ENCODE measurements around the gene MICAL2.
A peak's percentile ranks its signal among the peaks of the same experiment; 100 is the strongest.

MICAL2 gene

DNA sequence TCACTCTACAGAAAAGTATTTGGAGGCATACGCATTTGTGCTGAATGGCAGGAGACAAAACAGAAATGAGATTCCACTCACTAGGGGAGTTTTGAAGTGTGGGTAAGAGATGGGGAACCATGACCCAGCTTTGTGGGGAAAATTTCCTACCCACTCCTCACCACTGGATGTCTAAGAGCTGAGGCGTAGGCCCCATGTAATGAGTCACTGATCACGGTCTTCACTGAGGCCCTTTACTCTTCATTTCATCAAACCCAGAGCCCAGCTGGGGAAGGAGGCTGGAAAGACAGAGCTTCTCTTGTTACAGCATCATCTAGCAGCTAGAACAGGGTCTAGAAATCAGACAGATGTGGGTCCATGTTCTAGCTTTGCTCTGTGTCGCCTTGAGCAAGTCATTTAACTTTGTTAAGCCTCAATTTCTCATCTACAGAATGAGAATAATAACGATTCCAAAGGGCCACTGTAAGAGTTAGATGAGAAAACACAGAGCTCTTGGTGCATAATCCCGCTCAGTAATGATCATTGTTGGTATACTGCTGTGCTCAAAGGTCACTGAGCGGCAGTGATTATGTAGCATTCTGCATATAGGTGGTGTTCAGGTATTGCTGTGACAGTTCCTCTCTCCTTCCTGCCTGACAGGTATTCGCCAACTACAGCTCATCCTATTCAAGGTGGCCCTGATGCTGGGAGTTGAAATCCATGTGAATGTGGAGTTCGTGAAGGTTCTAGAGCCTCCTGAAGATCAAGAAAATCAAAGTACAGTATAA, 97.2 kb downstream of the MICAL2 start:
- peak; percentile 55 for DNase-seq
- in situ Hi-C loops (cut with HindIII; ENCODE audit: low pct_ligation_motif_present, low pct_unique_long_range_greater_than_20kb, low sequenced_read_pairs) = no loop called here

DNA sequence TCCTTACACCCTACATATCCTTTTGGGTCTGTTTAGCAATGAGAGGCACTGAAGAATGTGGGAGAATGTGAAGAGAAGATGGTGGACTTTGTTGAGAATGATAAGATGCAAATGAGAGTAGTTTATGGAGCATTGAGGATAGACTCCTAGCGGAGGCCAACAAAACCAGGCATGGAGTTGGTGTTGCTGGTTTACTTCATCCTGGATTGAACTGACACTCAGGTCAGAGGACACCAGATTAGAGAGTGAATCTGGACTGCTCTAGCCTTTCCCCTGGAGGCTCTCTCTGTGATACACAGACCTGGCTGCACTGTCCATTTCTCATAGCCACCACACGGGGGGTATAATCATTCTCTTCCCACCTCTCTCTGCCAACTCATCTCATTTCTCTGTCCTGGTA, 98.7 kb downstream of the MICAL2 start:
- no peak for DNase-seq
- in situ Hi-C loops (cut with HindIII; ENCODE audit: low pct_ligation_motif_present, low pct_unique_long_range_greater_than_20kb, low sequenced_read_pairs) = no loop called here

DNA sequence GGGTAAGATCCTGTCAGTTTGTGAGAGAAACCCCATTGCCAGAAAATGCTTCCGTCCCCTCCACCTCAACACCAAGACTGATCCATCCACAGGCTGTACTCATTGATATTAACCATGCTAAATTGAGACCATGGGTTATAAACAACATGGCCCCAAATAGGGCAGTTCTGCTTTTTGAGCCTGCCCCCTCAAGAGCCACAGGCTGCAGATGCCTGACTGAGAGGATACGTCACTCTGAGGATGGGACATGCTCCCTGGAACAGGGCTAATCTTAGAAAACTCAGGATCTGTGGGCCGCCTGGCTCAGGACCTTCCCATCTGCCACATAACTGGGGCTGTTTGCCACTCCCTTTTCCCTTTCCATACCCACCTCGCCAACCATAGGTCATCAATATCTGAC, 99.8 kb downstream of the MICAL2 start:
- in situ Hi-C loops (cut with HindIII; ENCODE audit: low pct_ligation_motif_present, low pct_unique_long_range_greater_than_20kb, low sequenced_read_pairs) = no loop called here
- DNase-seq = no peak

DNA sequence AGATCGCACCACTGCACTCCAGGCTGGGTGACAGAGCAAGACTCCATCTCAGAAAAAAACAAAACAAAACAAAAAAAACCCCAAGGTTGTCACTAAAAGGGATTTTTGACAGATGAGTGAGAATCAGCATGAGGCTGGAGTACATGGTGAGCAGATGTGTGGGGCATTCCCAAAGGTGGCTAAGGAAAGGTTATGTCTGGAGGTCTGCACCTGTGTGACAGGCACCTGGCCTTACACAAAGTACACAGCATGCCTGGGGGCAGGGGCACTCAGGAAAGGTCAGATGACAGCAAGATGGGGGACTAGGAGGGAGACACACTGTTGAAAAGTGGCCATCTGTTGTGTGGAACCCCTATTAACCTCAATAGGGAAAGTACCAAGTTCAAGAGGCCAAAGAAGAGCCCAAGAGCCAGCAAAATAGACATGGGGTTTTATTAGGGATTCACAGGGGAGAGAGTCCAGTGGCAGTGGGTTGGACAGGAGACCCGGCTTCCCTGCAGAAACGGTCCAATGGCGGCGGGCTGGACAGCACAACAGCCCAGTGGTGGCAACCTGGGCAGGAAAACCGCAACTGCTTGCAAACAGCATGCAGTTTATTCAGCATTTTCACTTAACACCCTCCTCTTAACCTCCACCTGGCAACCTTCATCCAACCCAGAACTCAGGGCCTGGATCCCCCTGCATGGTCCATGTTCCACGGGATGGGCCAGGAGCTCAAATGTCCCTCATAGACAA, 101.1 kb downstream of the MICAL2 start:
- in situ Hi-C loops (cut with HindIII; ENCODE audit: low pct_ligation_motif_present, low pct_unique_long_range_greater_than_20kb, low sequenced_read_pairs) = no loop called here
- no peak for DNase-seq

DNA sequence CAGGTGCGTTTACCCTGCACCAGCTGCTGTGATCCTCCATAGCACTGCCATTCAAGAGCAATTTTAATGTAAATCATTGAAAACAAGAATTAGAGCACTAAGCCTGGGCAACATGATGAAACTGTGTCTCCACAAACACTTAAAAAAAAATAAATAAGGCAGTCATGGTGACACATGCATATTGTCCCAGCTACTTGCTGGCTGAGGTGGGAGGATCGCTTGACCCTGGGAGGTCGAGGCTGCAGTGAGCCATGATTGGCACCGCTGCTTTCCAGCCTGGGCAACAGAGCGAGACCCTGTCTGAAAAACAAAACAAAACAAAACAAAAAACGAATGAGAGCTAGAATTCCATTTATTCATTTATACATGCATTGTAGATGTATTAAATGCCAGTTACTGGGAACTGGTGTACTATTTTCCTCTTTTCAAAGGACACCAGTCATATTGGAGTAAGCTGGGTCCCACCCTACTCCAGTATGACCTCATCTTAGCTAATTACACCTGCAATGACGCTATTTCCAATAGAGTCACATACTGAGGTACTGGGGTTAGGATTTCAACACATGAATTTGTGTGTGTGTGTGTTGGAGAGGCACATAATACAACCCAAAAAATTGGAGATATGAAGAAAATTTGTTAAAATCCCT, 101.9 kb downstream of the MICAL2 start:
- no peak for DNase-seq
- in situ Hi-C loops (cut with HindIII; ENCODE audit: low pct_ligation_motif_present, low pct_unique_long_range_greater_than_20kb, low sequenced_read_pairs) = no loop called here

DNA sequence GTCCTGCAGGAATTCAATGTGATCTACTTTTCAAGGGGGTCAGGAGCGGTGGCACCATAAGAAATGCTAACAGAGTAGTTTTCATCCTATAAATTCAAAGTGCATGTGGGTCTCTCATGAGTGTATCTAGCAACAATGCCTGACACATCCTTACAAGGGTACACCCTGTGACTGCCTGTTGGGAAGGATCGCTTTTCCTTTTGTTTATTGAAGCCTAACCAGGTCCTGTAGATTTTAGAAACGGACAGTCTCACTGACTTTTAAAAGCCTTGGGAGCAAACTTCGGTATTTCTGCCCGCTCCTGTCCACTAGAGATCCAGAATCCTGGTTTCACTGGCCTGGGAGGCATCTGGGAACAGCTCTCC, 102.4 kb downstream of the MICAL2 start:
- DNase-seq = no peak

DNA sequence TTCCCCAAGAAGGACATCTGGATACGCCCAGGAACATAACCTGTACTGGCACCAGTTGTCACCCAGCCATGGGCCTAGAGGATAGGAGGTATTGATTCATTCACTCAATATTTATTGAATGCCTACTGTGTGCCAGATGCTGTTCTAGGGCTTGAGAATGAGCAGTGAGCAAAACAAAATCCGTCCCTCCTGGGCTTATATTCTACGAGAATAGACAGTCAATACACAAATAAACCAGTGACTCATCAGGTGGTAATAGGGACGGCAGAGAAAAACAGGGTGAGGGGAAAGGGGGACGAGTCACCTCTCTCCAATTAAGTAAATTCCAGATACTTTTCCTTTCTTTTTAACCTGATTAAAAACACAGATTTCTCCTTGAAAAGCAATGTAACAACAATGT, 103.5 kb downstream of the MICAL2 start:
- in situ Hi-C loops (cut with HindIII; ENCODE audit: low pct_ligation_motif_present, low pct_unique_long_range_greater_than_20kb, low sequenced_read_pairs) = no loop called here
- peak; percentile 5 for DNase-seq

More for the DNA sequence above, 102.4 kb downstream of the MICAL2 start:
- in situ Hi-C loops (cut with HindIII; ENCODE audit: low pct_ligation_motif_present, low pct_unique_long_range_greater_than_20kb, low sequenced_read_pairs) = no loop called here

DNA sequence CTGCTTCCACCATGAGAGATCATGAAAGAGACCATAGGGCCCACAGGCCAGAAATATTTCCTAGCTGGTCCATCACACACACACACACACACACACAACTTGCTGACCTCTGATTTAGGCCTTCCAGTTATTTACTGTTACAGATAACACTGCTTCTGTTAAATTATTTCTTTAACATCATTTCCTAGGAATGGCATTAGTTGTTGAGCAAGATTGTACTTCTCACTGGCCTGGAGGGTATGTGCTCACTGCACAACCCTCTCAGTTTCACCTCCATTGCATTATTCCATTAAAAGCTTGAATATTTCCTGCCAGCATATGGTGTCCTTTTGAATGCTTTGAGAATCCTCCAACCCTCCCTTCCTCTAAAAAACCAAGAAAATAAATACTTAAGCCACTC, 104.4 kb downstream of the MICAL2 start:
- DNase-seq = no peak
- in situ Hi-C loops (cut with HindIII; ENCODE audit: low pct_ligation_motif_present, low pct_unique_long_range_greater_than_20kb, low sequenced_read_pairs) = no loop called here

DNA sequence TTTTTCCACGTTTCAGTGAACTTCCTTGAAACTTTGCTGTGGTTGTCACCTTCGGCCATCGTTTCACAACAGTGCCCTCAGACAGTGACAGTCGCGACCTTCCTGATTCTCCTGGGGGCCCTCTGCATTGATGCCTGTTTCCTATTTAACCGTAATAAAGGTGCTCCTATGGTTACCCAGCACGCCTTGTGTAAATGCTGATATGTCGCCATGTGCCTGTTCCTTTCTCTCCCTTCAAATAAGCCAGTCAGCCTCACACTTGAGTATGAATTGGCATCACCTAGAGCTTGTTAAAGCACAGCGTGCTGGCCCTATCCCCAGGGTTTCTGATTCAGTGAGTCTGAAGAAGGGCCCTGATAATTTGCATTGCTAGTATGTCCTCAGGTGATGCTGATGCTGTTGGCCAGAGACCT, 104.8 kb downstream of the MICAL2 start:
- in situ Hi-C loops (cut with HindIII; ENCODE audit: low pct_ligation_motif_present, low pct_unique_long_range_greater_than_20kb, low sequenced_read_pairs) = no loop called here
- DNase-seq = no peak

DNA sequence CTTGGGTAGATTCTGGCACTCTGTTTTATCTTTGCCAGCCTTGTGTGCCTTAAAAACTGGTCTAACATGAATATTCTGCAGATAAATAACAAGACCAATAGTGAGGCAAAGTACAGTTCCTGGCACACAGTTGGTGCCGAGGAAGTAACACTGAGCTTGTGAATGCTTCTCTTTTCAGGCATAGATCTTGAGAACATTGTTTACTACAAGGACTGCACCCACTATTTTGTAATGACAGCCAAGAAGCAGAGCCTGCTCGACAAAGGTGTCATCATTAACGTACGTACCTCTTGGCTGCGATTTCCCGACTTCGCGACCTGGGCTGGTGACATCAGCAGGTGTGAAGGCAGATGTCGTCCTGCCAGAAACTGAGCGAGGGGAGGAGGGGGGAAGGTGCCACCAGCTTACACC, 105.7 kb downstream of the MICAL2 start:
- no peak for DNase-seq
- in situ Hi-C loops (cut with HindIII; ENCODE audit: low pct_ligation_motif_present, low pct_unique_long_range_greater_than_20kb, low sequenced_read_pairs) = no loop called here

DNA sequence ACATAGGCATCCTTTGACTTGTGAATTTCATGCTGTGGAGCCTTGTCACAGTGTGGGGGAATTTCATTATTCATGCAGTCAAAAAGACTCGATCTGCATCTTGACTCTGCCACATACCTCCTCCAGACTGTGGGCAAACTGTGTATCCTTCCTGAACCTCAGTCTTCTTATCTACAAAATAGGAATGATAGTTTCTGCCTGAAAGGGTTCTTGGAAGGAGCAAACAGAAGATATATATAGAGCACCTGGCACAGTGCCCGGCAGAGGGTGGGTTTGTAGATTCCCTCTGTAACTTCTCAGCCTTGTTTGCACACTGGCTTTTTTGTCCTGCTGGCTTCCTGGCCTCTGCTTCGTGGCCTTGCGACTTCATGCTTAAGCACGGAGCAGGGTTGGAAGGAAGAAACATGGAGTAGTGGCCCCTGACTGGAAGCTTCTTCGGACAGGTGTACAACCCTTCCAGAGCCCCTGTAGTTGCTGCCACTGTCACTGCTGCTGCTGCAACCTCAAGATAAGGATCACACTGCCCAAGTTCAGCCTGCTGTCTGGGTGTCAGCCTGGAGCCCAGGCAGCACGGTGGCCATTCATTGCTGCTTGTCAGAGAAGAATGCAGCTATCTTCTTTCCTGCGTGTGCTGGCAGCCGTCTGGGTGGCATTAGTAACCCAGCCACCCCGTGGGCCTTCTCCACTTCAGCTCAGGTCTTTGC, 106.4 kb downstream of the MICAL2 start:
- DNase-seq = no peak
- in situ Hi-C loops (cut with HindIII; ENCODE audit: low pct_ligation_motif_present, low pct_unique_long_range_greater_than_20kb, low sequenced_read_pairs) = no loop called here

DNA sequence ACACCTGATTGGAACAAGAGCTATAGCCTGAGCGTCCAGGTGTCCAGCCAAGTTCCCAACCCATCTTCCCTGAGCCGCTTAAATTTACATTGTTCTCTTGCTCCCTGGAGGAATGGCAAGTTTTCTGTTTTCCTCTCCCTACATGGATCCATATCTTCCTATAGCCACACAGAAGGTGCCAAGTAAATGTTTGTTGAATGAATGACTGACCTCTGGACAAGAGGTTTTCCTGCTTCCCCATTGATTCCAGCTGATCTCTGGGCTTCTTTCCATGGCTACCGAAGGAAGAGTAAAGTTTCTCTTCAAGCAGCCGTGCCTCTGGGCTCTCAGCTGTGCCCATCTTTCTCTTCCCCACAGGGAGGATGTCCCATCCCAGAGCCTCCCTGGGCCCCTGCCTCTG, 107.5 kb downstream of the MICAL2 start:
- in situ Hi-C loops (cut with HindIII; ENCODE audit: low pct_ligation_motif_present, low pct_unique_long_range_greater_than_20kb, low sequenced_read_pairs) = no loop called here
- no peak for DNase-seq

DNA sequence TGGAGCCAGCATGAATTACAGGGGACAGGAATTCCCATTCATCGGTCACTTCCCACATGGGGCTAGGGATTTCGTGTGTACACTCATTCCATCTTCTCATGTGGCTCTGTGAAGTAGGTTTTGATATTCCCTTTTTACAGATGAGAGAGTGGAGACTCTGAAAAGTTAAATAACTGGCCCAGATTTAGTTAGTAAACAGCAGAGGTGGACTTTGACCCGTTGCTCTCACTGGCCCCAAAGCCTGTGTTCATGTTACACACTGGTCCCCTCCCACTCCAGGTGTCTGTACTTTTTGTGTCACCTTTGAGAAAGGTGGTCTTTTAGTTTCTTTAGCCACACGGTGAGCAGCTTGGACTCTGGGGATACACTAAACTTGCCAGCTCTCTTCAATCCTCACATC, 108.5 kb downstream of the MICAL2 start:
- no peak for DNase-seq
- in situ Hi-C loops (cut with HindIII; ENCODE audit: low pct_ligation_motif_present, low pct_unique_long_range_greater_than_20kb, low sequenced_read_pairs) = no loop called here

DNA sequence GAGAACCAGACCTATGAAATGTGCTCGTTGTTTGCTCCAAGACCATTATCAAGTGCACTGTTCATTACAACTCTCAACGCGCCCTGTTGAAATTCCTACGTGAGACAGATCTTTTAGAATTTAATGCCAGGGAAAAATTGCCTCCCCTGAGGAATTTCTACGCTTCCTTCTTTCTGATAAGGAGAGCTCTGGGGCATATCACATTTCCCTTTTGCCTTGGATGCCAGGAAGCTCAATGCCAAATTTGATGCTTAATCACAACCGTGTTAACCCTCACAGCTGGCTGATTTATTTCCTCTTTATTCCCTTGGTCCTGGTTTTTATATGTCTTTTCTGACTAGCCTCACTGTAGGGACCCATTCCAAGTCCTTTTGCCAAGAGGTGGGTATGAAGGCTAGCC, 109.4 kb downstream of the MICAL2 start:
- in situ Hi-C loops (cut with HindIII; ENCODE audit: low pct_ligation_motif_present, low pct_unique_long_range_greater_than_20kb, low sequenced_read_pairs) = no loop called here
- no peak for DNase-seq

DNA sequence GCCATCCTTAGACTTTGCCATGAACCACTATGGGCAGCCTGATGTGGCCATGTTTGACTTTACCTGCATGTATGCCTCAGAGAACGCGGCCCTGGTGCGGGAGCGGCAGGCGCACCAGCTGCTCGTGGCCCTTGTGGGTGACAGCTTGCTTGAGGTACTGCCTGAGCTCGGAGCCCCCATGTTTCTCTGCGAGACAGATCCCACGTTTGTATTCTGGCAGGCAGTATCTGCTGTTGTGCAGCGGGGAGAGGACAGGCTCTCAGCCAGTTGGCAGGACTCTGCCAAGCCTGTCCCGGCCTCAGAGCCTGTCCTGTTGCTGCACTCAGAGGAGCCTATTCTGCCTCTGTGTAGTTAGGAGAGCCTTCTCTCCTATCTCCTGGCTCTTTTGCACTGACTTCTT, 109.9 kb downstream of the MICAL2 start:
- in situ Hi-C loops (cut with HindIII; ENCODE audit: low pct_ligation_motif_present, low pct_unique_long_range_greater_than_20kb, low sequenced_read_pairs) = no loop called here
- no peak for DNase-seq

DNA sequence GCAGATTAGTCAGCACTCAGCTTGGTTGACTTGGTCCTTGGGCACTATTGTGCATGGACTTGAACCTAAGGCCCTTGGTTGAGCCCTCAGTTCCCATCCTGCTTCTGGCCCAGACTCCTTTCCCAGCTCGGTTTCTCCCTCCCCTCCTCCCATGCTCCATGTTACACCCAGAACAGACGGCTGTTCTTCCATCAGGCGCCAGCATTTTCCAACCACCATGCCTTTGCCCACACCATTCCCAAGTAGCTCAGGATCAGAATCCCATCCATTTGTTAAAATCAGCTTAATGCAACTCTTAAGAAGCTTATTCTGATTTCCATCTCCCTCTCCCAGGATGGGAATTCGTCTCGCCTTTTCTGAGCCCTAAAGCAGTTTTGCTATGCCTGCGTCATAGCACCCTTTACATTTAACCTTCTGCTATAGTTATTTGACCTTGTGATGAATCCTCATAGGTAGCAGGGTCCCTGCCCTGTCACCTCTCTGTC, 110.7 kb downstream of the MICAL2 start:
- in situ Hi-C loops (cut with HindIII; ENCODE audit: low pct_ligation_motif_present, low pct_unique_long_range_greater_than_20kb, low sequenced_read_pairs) = no loop called here

DNA sequence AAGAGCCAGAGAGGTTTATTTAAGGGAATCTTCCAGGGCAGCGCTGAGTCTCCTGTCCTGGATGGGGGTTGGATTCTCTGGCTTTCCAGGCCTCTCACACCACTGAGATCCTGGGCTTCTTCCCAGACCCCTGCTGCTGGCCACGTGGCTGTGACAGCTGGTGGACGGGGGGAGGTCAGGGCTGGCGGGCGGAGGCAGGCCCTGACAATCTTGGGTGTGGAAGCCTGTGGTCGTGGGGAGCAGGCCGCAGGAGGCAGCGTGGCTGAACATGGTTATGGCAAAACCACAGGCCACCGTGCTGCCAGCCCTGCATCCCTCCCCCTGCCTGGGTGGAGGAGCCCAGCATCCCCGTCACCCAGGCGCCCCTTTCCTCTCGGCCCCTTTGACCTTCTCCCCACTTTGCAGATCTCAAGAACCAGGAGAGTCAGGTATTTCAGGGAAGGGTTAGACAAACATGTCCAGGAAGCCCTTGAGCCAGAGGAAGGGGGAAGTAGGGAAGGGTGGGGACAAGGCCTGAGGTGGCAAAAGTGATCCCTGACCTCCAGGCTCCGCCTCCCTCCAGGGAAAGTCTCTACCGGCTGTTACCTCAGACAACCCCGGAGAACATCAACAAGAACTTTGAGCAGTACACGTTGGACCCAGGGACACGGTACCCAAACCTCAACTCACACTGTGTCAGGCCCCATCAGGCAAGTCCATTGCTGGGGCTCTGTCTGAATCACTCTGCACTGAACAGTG, 111.8 kb downstream of the MICAL2 start:
- in situ Hi-C loops (cut with HindIII; ENCODE audit: low pct_ligation_motif_present, low pct_unique_long_range_greater_than_20kb, low sequenced_read_pairs) = no loop called here
- no peak for DNase-seq

More for the DNA sequence above, 110.7 kb downstream of the MICAL2 start:
- no peak for DNase-seq

DNA sequence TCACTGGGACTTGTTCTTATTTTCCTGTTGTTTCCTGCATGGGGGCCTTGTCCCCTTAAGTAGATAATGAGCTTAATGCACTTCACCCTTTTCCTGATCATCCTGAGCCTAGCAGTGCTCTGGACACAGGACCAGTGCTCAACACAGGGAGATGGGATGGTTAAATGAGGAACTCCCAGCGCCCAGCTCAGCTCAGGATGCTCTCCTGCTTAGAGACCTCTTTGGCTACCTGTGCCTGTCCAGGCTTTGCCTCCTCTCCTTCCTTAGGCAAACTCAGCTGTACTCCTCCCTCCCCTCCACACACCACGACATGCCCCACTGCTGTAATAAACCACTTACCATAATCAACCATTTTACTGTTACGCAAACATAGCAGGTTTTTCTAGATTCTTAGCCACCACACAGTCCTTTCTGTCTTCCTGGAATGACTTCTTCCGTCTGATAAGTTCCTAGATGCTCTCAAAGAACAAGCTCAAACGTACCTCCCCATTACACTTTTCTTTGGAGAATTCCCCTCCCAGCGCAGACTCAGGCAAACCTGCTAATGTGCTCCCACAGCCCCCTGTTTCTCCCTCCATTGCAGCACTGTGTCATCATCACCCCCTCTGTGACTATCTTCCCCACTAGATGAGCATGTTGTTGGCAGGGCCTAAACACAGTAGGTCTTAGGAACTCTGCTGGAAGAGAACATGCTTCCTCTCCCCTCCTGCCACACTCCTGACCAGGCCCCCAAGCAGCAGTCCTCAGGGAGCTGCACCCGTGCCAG, 113.6 kb downstream of the MICAL2 start:
- in situ Hi-C loops (cut with HindIII; ENCODE audit: low pct_ligation_motif_present, low pct_unique_long_range_greater_than_20kb, low sequenced_read_pairs) = no loop called here
- no peak for DNase-seq

Data from ACHN (cell line).